B cell (primary cell): ENCODE results near the gene PPP4R1. TPM values are rescaled to one million over a fixed set of nuclear protein-coding genes. Genes with fewer than 3 reads are reported as not detected.

Source experiments
- ATAC-seq: fragments of 200-7000 bp; cut with Tn5 transposase; one replicate; pipeline ENCODE4 v1.10.0; 2021; ENCODE audit warnings: low read depth, mild to moderate bottlenecking, moderate number of reproducible peaks, moderate library complexity
- CTCF ChIA-PET: fragments of 350-600 bp; sonication (Branson Sonifier 250); formaldehyde crosslinking; loops from one replicate; lab custom pipeline; 2021; ENCODE audit warnings: antibody characterized with exemption, inconsistent platforms; lab: Charles Lee
- POLR2A ChIA-PET: fragments of 350-600 bp; sonication (Branson Sonifier 250); formaldehyde crosslinking; loops from one replicate; lab custom pipeline; 2021; ENCODE audit warnings: antibody characterized with exemption; lab: Charles Lee
- DNase-seq: peaks from one replicate; pipeline ENCODE4 v3.0.0; 2013
- H2AFZ ChIP-seq: 2 replicates; pipeline ENCODE4 v1.6.1; 2012; ENCODE audit warnings: mild to moderate bottlenecking, low read depth, low read length; ENCODE audit not compliant: insufficient read depth, poor library complexity, severe bottlenecking
- H3K27ac ChIP-seq, 2 donors: 1 replicate in 1 of 2; 2 replicates in 1 of 2; pipeline ENCODE4 v1.5.1; 2012 to 2013; ENCODE audit warnings: low read length in 2 of 2, mild to moderate bottlenecking in 2 of 2, moderate library complexity in 1 of 2
- H3K27me3 ChIP-seq, 4 experiments: fragments of 200-600 bp in 1 of 4; sonication (generic) in 1 of 4; replicated peaks in 1 of 4; 1 replicate in 2 of 4; 2 replicates in 2 of 4; pipeline versions ENCODE4 v1.6.1 to v1.7.0; 2013 to 2016; ENCODE audit warnings: low read length in 3 of 4, mild to moderate bottlenecking in 2 of 4, mixed read lengths in 1 of 4, moderate library complexity in 1 of 4; ENCODE audit not compliant: insufficient read depth in 4 of 4, control insufficient read depth in 3 of 4; ENCODE audit errors: control extremely low read depth in 1 of 4
- H3K36me3 ChIP-seq, 2 experiments: replicated peaks in 1 of 2; 1 replicate in 1 of 2; 2 replicates in 1 of 2; pipeline versions ENCODE4 v1.6.1 to v1.7.1; 2013; ENCODE audit warnings: low read length in 1 of 2; ENCODE audit not compliant: insufficient read depth in 2 of 2, control insufficient read depth in 1 of 2; ENCODE audit errors: control extremely low read depth in 1 of 2, extremely low read depth in 1 of 2
- H3K4me1 ChIP-seq, 2 donors: fragments of 200-600 bp in 1 of 2; sonication (generic) in 1 of 2; 1 replicate in 1 of 2; 2 replicates in 1 of 2; pipeline versions ENCODE4 v1.5.1 to v1.6.1; 2013 to 2017; ENCODE audit warnings: low read length in 2 of 2; ENCODE audit not compliant: control insufficient read depth in 2 of 2, insufficient read depth in 2 of 2
- H3K4me2 ChIP-seq: replicated peaks from 2 replicates; pipeline ENCODE3; 2012; ENCODE audit warnings: mild to moderate bottlenecking, low read depth, low read length; ENCODE audit not compliant: poor library complexity, severe bottlenecking
- H3K4me3 ChIP-seq, 5 experiments: fragments of 200-600 bp in 1 of 5; sonication (generic) in 1 of 5; 1 replicate in 3 of 5; 2 replicates in 2 of 5; pipeline versions ENCODE4 v1.5.1 to v1.7.0; 2011 to 2016; ENCODE audit warnings: low read length in 4 of 5, mild to moderate bottlenecking in 4 of 5, low read depth in 2 of 5, control low read depth in 1 of 5, moderate library complexity in 1 of 5; ENCODE audit not compliant: insufficient read depth in 1 of 5; ENCODE audit errors: control extremely low read depth in 1 of 5, extremely low read depth in 1 of 5
- H3K79me2 ChIP-seq: fragments of 200-600 bp; sonication (generic); one replicate; pipeline ENCODE4 v1.6.0; 2016; ENCODE audit warnings: low read length; ENCODE audit not compliant: control insufficient read depth, insufficient read depth
- H3K9ac ChIP-seq: fragments of 200-600 bp; sonication (generic); 2 replicates; pipeline ENCODE4 v1.6.1; 2017; ENCODE audit warnings: mild to moderate bottlenecking, low read length, moderate library complexity
- H3K9me3 ChIP-seq, 3 donors: one replicate each; pipeline versions ENCODE4 v1.6.1 to v1.7.1; 2013; ENCODE audit warnings: low read length in 2 of 3; ENCODE audit not compliant: control insufficient read depth in 2 of 3, insufficient read depth in 1 of 3; ENCODE audit errors: control extremely low read depth in 1 of 3
- H4K20me1 ChIP-seq: 2 replicates; pipeline ENCODE4 v1.6.0; 2012; ENCODE audit warnings: mild to moderate bottlenecking, low read length; ENCODE audit not compliant: insufficient read depth, control insufficient read depth, poor library complexity, severe bottlenecking
- H3K27ac Mint-ChIP-seq: one replicate; pipeline ENCODE4 v1.8.0; 2021; ENCODE audit warnings: mixed read lengths
- H3K27me3 Mint-ChIP-seq: one replicate; pipeline ENCODE4 v1.8.0; 2021; ENCODE audit warnings: mixed read lengths
- H3K4me1 Mint-ChIP-seq: one replicate; pipeline ENCODE4 v1.8.0; 2021; ENCODE audit warnings: mixed read lengths
- H3K4me3 Mint-ChIP-seq: one replicate; pipeline ENCODE4 v1.8.0; 2021; ENCODE audit warnings: mixed read lengths
- H3K9me3 Mint-ChIP-seq: one replicate; pipeline ENCODE4 v1.8.0; 2022; ENCODE audit warnings: mixed read lengths; ENCODE audit not compliant: insufficient read depth
- EZH2 ChIP-seq: IDR thresholded peaks from 2 replicates; pipeline ENCODE4 v1.6.1; 2012; ENCODE audit warnings: borderline replicate concordance, low read depth, mild to moderate bottlenecking, moderate library complexity, low read length; ENCODE audit not compliant: insufficient read depth, poor library complexity, severe bottlenecking
- WGBS: methylation state at CpG from one replicate; pipeline ENCODE4 v1.1.5; 2013; ENCODE audit warnings: missing lambda C conversion rate; ENCODE audit not compliant: insufficient coverage; 5-methylcytosine and 5-hydroxymethylcytosine counted together
- intact Hi-C: fragments of 100-400 bp; cut with micrococcal nuclease; formaldehyde crosslinking; loops from one replicate; pipeline ENCODE4 v1.10.0; 2022
- polyA plus RNA-seq: library from polyadenylated mRNA; depleted of rRNA; stranded (reverse); fragments of >200 nt; gene quantifications from 2 replicates; pipeline ENCODE4 v1.2.3, GENCODE V29; 2012
- total RNA-seq, 2 donors: library from RNA; stranded (reverse); fragments of 120-200 nt in 1 of 2; gene quantifications; 1 replicate in 1 of 2; 2 replicates in 1 of 2; pipeline versions ENCODE4 v1.2.3 to v1.2.4, GENCODE V29; 2013 to 2022
- TF ChIP-seq, protein P1 (sequence below): fragments of 200-600 bp; IDR thresholded peaks from one replicate; pipeline ENCODE4 v1.8.0; 2022; ENCODE audit warnings: antibody characterized with exemption, mild to moderate bottlenecking

Gene PPP4R1
- total and polyA plus RNA-seq, 2 donors (not counting 1 experiment from before 2014, with no cell fraction given): 33.4 to 57.1 TPM

DNA sequence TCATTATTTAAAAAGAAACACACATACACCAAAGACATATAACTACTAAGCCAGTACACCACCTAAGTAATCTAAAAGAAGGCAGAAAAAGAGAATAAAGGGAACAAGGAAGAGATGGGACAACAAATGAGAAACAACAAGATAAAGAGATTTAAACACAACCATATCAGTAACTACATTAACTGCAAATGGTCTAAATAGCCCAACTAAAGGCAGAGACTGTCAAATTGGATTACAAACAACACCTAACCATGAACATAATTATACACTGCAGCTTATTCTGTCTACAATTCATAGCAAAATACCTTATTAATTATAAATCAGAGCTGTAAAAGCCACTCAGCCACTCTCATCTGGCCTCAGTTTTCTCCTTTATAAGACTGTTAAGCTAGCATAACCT is 15.0 kb downstream of the PPP4R1 start:
- no peaks in the 10 kb centered on the region for H3K4me1 ChIP-seq
- H3K27me3 ChIP-seq: no peaks in the 10 kb centered on the region
- H3K9me3 Mint-ChIP-seq: peaks cover 3% of the 10 kb centered on the region
- CTCF ChIA-PET: interaction anchor here (1.2 kb wide), 1 partner anchor 13 kb away, joined by 4 read pairs; no protein-coding TSS in a partner anchor
- H3K4me2 ChIP-seq: no peak overlapping the region
- TF ChIP-seq, protein P1, sequence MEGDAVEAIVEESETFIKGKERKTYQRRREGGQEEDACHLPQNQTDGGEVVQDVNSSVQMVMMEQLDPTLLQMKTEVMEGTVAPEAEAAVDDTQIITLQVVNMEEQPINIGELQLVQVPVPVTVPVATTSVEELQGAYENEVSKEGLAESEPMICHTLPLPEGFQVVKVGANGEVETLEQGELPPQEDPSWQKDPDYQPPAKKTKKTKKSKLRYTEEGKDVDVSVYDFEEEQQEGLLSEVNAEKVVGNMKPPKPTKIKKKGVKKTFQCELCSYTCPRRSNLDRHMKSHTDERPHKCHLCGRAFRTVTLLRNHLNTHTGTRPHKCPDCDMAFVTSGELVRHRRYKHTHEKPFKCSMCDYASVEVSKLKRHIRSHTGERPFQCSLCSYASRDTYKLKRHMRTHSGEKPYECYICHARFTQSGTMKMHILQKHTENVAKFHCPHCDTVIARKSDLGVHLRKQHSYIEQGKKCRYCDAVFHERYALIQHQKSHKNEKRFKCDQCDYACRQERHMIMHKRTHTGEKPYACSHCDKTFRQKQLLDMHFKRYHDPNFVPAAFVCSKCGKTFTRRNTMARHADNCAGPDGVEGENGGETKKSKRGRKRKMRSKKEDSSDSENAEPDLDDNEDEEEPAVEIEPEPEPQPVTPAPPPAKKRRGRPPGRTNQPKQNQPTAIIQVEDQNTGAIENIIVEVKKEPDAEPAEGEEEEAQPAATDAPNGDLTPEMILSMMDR: no peak
- TF ChIP-seq EZH2: no peak
- H4K20me1 ChIP-seq: peaks cover 5% of the 10 kb centered on the region
- no peak overlapping the region for H2AFZ ChIP-seq
- peaks cover 1 to 24% (median 17%) of the 10 kb centered on the region in 3 donors for H3K9me3 ChIP-seq
- H3K36me3 ChIP-seq: no peaks in the 10 kb centered on the region
- H3K4me3 Mint-ChIP-seq: no peak overlapping the region
- H3K79me2 ChIP-seq: peaks cover 74% of the 10 kb centered on the region
- intact Hi-C loops: no loop called here
- no peaks in the 10 kb centered on the region for H3K27me3 Mint-ChIP-seq
- H3K4me3 ChIP-seq: no peak overlapping the region
- ATAC-seq (no peak), DNase-seq (no peak)
- H3K27ac ChIP-seq: no peak overlapping the region
- POLR2A ChIA-PET: no interaction called here
- no peak overlapping the region for H3K27ac Mint-ChIP-seq
- no peak overlapping the region for H3K9ac ChIP-seq
- peaks cover 20% of the 10 kb centered on the region for H3K4me1 Mint-ChIP-seq

DNA sequence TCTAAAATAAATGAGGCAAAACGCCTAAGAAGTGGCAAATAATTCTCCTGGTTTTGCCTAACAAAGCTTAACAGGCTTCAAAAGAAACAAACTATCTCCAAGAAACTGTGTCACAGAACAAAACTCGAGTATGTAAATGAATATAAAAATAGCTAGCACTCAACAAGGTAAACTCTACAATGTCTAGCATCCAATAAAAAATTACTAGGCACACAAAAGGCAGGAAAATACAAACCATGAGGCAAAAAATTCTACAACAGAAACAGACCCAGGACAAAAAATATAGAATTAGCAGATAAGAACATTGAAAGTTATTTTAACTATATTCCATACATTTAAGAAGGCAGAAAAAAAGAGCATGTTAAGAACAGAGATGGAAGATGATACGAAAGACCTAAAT is 16.8 kb downstream of the PPP4R1 start:
- H3K4me2 ChIP-seq: no peak overlapping the region
- no peak overlapping the region for H3K27ac ChIP-seq
- no peak overlapping the region for H2AFZ ChIP-seq
- H3K4me1 ChIP-seq: no peaks in the 10 kb centered on the region
- TF ChIP-seq, protein P1: no peak
- TF ChIP-seq EZH2: no peak
- POLR2A ChIA-PET: interaction anchor here (0.6 kb wide), 1 partner anchor 15 kb away, joined by 3 read pairs; no protein-coding TSS in a partner anchor
- H3K9me3 Mint-ChIP-seq: peaks cover 3% of the 10 kb centered on the region
- H3K27me3 Mint-ChIP-seq: no peaks in the 10 kb centered on the region
- no peak overlapping the region for H3K4me3 Mint-ChIP-seq
- no peak overlapping the region for H3K27ac Mint-ChIP-seq
- peaks cover 16% of the 10 kb centered on the region for H3K4me1 Mint-ChIP-seq
- H3K9ac ChIP-seq: no peak overlapping the region
- CTCF ChIA-PET: no interaction called here
- ATAC-seq: no peak
- no peak for DNase-seq
- H3K79me2 ChIP-seq: peaks cover 65% of the 10 kb centered on the region
- no peak overlapping the region for H3K4me3 ChIP-seq
- WGBS: no CpG with 5 or more reads among the region's 3 CpGs
- intact Hi-C loops: no loop called here
- peaks cover 5% of the 10 kb centered on the region for H4K20me1 ChIP-seq
- H3K27me3 ChIP-seq: no peaks in the 10 kb centered on the region
- H3K9me3 ChIP-seq: peaks cover 1 to 24% (median 17%) of the 10 kb centered on the region in 3 donors
- no peaks in the 10 kb centered on the region for H3K36me3 ChIP-seq
